GM19455 (cell line): ENCODE results near the gene LDLRAD2.
"Not testable (repeated sequence)": the region's sequence is repeated elsewhere in the genome, so short reads cannot be mapped to it uniquely, and the experiment has no call there.

ENCODE experiments used
- ATAC-seq: cut with Tn5 transposase; IDR thresholded peaks from one replicate; pipeline ENCODE4 v1.9.1; 2021; ENCODE audit not compliant: unreplicated experiment

LDLRAD2 gene

GRCh38 chr1:21823980-21824702 is 12.1 kb downstream of the LDLRAD2 start:
- ATAC-seq = no peak

GRCh38 chr1:21824926-21825325 is 12.9 kb downstream of the LDLRAD2 start:
- no peak for ATAC-seq

GRCh38 chr1:21825393-21825792 is 13.3 kb downstream of the LDLRAD2 start:
- no peak for ATAC-seq

- ATAC-seq = not testable (repeated sequence)
These were observed 14.6 kb downstream of the LDLRAD2 start for GRCh38 chr1:21826694-21827093.

- ATAC-seq = no peak
These were observed 15.1 kb downstream of the LDLRAD2 start for GRCh38 chr1:21827141-21827679.

- ATAC-seq = no peak
These were observed 16.0 kb downstream of the LDLRAD2 start for GRCh38 chr1:21828075-21828474.

GRCh38 chr1:21828506-21829210 is 16.6 kb downstream of the LDLRAD2 start:
- ATAC-seq = no peak

- ATAC-seq = no peak
These were observed 17.2 kb downstream of the LDLRAD2 start for GRCh38 chr1:21829294-21829693.

- ATAC-seq = no peak
These were observed 18.9 kb downstream of the LDLRAD2 start for GRCh38 chr1:21830792-21831453.

GRCh38 chr1:21831454-21831970 is 19.4 kb downstream of the LDLRAD2 start:
- ATAC-seq = no peak

- ATAC-seq = no peak
These were observed 21.4 kb downstream of the LDLRAD2 start for GRCh38 chr1:21833392-21833976.

- no peak for ATAC-seq
These were observed 22.0 kb downstream of the LDLRAD2 start for GRCh38 chr1:21834094-21834493.

- no peak for ATAC-seq
These were observed 22.6 kb downstream of the LDLRAD2 start for GRCh38 chr1:21834666-21835065.

GRCh38 chr1:21836010-21836409 is 23.9 kb downstream of the LDLRAD2 start:
- ATAC-seq = no peak

- no peak for ATAC-seq
These were observed 24.7 kb downstream of the LDLRAD2 start for GRCh38 chr1:21836729-21837128.

- no peak for ATAC-seq
These were observed 25.4 kb downstream of the LDLRAD2 start for GRCh38 chr1:21837476-21837875.

GRCh38 chr1:21838359-21839157 is 26.5 kb downstream of the LDLRAD2 start:
- ATAC-seq = no peak

- ATAC-seq = no peak
These were observed 27.4 kb downstream of the LDLRAD2 start for GRCh38 chr1:21839337-21840037.

GRCh38 chr1:21840981-21841380 is 28.9 kb downstream of the LDLRAD2 start:
- no peak for ATAC-seq
